Endodermal cell (in vitro differentiated cells): ENCODE results near the gene MRC2. TPM values are rescaled to one million over a fixed set of nuclear protein-coding genes. Genes with fewer than 3 reads are reported as not detected.

Experiments
- DNase-seq: peaks from one replicate; pipeline ENCODE4 v3.0.0-alpha.2; 2017
- H3K27ac ChIP-seq: 2 replicates; pipeline ENCODE4 v1.5.1; 2013; ENCODE audit warnings: mild to moderate bottlenecking, low read depth, low read length, moderate library complexity
- H3K27me3 ChIP-seq: 2 replicates; pipeline ENCODE4 v1.6.1; 2013; ENCODE audit warnings: mild to moderate bottlenecking, low read length, moderate library complexity; ENCODE audit not compliant: insufficient read depth, control insufficient read depth, poor library complexity, severe bottlenecking
- H3K36me3 ChIP-seq: 2 replicates; pipeline ENCODE4 v1.7.0; 2013; ENCODE audit warnings: mild to moderate bottlenecking, low read length, moderate library complexity; ENCODE audit not compliant: control insufficient read depth, insufficient read depth
- H3K4me1 ChIP-seq: one replicate; pipeline ENCODE4 v1.7.0; 2013; ENCODE audit warnings: low read length; ENCODE audit not compliant: control insufficient read depth, insufficient read depth
- H3K4me3 ChIP-seq: 2 replicates; pipeline ENCODE4 v1.5.1; 2013; ENCODE audit warnings: mild to moderate bottlenecking, low read length, moderate library complexity
- H3K9ac ChIP-seq: 2 replicates; pipeline ENCODE4 v1.6.1; 2013; ENCODE audit warnings: mild to moderate bottlenecking, low read length, moderate library complexity; ENCODE audit not compliant: poor library complexity, severe bottlenecking; ENCODE audit errors: extremely low read depth
- H3K9me3 ChIP-seq: 2 replicates; pipeline ENCODE4 v1.6.1; 2013; ENCODE audit warnings: mild to moderate bottlenecking, low read length, moderate library complexity; ENCODE audit not compliant: control insufficient read depth
- H3K27ac Mint-ChIP-seq: 2 replicates; pipeline ENCODE4 v1.8.0; 2020; ENCODE audit warnings: mixed read lengths
- H3K27me3 Mint-ChIP-seq: 2 replicates; pipeline ENCODE4 v1.8.0; 2021; ENCODE audit warnings: mild to moderate bottlenecking, mixed read lengths; ENCODE audit not compliant: insufficient read depth
- H3K36me3 Mint-ChIP-seq: 2 replicates; pipeline ENCODE4 v1.8.0; 2020; ENCODE audit warnings: low read depth, mixed read lengths
- H3K4me1 Mint-ChIP-seq: 2 replicates; pipeline ENCODE4 v1.8.0; 2020; ENCODE audit warnings: mixed read lengths
- H3K4me3 Mint-ChIP-seq: 2 replicates; pipeline ENCODE4 v1.8.0; 2020; ENCODE audit warnings: mild to moderate bottlenecking, moderate library complexity, mixed read lengths
- H3K9me3 Mint-ChIP-seq: 2 replicates; pipeline ENCODE4 v1.8.0; 2020; ENCODE audit warnings: mild to moderate bottlenecking, mixed read lengths
- WGBS, 2 experiments: methylation state at CpG; one replicate each; pipeline versions ENCODE4 v1.1.5 to v1.1.7; 2013; ENCODE audit warnings: missing lambda C conversion rate in 2 of 2, mixed read lengths in 1 of 2; ENCODE audit not compliant: insufficient coverage in 1 of 2, insufficient read length in 1 of 2; 5-methylcytosine and 5-hydroxymethylcytosine counted together
- long read RNA-seq, 4 experiments: library from polyadenylated mRNA in 2 of 4; library from RNA in 1 of 4; library from capped mRNA in 1 of 4; stranded (forward) in 3 of 4; unstranded in 1 of 4; transcript quantifications; one replicate each; pipeline ENCODE4 v2.0.0, GENCODE V29; 2020 to 2021; ENCODE audit warnings: inconsistent platforms in 1 of 4
- polyA plus RNA-seq, 2 experiments: library from polyadenylated mRNA; stranded (reverse); fragments of 50-300 nt; gene quantifications; one replicate each; pipeline ENCODE4 v1.2.3, GENCODE V29; 2013
- total RNA-seq, 2 donors: library from RNA; stranded (reverse); fragmentation: NEBNext Ultra II Directional in 1 of 2; extraction: Animal tissue kit (Norgen Biotek cat#: 25700) in 1 of 2; gene quantifications; 2 replicates in 1 of 2; 3 replicates in 1 of 2; pipeline ENCODE4 v1.2.1, GENCODE V29; 2021
- TF ChIP-seq, protein P1 (sequence below): fragments of 200-600 bp; sonication (generic); conservative IDR thresholded peaks from 2 replicates; pipeline ENCODE4 v1.5.0; 2021; ENCODE audit warnings: antibody characterized with exemption, mild to moderate bottlenecking

Gene MRC2, protein sequence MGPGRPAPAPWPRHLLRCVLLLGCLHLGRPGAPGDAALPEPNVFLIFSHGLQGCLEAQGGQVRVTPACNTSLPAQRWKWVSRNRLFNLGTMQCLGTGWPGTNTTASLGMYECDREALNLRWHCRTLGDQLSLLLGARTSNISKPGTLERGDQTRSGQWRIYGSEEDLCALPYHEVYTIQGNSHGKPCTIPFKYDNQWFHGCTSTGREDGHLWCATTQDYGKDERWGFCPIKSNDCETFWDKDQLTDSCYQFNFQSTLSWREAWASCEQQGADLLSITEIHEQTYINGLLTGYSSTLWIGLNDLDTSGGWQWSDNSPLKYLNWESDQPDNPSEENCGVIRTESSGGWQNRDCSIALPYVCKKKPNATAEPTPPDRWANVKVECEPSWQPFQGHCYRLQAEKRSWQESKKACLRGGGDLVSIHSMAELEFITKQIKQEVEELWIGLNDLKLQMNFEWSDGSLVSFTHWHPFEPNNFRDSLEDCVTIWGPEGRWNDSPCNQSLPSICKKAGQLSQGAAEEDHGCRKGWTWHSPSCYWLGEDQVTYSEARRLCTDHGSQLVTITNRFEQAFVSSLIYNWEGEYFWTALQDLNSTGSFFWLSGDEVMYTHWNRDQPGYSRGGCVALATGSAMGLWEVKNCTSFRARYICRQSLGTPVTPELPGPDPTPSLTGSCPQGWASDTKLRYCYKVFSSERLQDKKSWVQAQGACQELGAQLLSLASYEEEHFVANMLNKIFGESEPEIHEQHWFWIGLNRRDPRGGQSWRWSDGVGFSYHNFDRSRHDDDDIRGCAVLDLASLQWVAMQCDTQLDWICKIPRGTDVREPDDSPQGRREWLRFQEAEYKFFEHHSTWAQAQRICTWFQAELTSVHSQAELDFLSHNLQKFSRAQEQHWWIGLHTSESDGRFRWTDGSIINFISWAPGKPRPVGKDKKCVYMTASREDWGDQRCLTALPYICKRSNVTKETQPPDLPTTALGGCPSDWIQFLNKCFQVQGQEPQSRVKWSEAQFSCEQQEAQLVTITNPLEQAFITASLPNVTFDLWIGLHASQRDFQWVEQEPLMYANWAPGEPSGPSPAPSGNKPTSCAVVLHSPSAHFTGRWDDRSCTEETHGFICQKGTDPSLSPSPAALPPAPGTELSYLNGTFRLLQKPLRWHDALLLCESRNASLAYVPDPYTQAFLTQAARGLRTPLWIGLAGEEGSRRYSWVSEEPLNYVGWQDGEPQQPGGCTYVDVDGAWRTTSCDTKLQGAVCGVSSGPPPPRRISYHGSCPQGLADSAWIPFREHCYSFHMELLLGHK (N-terminal part only)
- 100 to 1,000 TPM; 103 to 165 TPM for total RNA-seq
- polyA plus RNA-seq (2013, experiment 1 of 2) = 133 TPM
- 140 TPM for polyA plus RNA-seq (2013, experiment 2 of 2)
- long read RNA-seq, experiment 1, partial matches to known transcripts = 32 of 39 reads
- long read RNA-seq, experiment 1, other reads (novel, unspliced or antisense) = 6 of 39 reads
- long read RNA-seq, experiment 2, full-length matches to known transcripts = 55 of 174 reads
- long read RNA-seq, experiment 2, partial matches to known transcripts = 71 of 174 reads
- long read RNA-seq, experiment 2, other reads (novel, unspliced or antisense) = 48 of 174 reads
- long read RNA-seq, experiment 3, full-length matches to known transcripts = 51 of 104 reads
- long read RNA-seq, experiment 3, partial matches to known transcripts = 39 of 104 reads
- long read RNA-seq, experiment 3, other reads (novel, unspliced or antisense) = 14 of 104 reads
- long read RNA-seq, experiment 4, partial matches to known transcripts = 1 of 2 reads
- long read RNA-seq, experiment 4, other reads (novel, unspliced or antisense) = 1 of 2 reads

DNA sequence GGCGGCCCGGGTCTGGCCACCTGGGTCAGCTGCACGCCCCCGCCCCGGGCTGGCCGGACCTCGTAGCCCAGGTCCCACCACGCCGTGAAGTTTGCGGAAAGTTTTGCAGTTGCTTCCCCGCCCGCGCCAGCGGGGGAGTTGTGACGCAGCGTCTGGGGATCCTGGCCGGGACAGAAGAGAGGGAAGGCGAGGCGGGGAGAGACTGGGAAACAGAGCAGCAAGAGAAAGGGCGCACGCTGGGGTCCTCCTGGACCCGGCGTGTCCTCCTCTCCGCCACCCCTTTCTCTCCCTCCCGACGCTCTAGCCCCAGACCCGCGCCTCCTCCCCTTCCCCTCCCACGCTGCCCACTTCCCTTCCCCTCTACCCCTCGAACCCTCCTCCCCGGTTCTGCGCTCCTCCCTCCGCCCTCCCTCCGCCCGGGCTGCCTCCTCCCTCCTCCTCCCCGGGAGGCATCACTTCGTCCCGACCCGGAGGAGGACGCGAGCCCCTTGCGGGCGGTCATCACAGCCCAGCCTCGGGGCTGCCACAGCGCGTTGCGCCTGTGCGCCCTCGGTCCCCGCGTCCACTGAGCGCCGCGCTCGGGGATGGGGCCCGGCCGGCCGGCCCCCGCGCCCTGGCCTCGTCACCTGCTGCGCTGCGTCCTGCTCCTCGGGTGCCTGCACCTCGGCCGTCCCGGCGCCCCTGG lies at the start of gene MRC2:
Gene MRC2 (plus strand): TSS at position 452 of the 685 bp plus-strand sequence. CDS start 133 bp downstream, at position 585.
- Mint-ChIP-seq H3K4me3 (peak within 1 kb of the TSS; percentile 86), H3K36me3 (peaks cover 23% of the 10 kb centered on the region), H3K9me3 (no peaks in the 10 kb centered on the region), H3K4me1 (peaks cover 37% of the 10 kb centered on the region), H3K27me3 (peaks cover 2% of the 10 kb centered on the region), H3K27ac (peak within 1 kb of the TSS; percentile 94)
- H3K4me3 ChIP-seq = peak within 1 kb of the TSS; percentile 95
- peaks cover 24% of the 10 kb centered on the region for H3K36me3 ChIP-seq
- H3K9ac ChIP-seq = peak within 1 kb of the TSS; percentile 72
- H3K27me3 ChIP-seq = no peaks in the 10 kb centered on the region
- TF ChIP-seq, protein P1, sequence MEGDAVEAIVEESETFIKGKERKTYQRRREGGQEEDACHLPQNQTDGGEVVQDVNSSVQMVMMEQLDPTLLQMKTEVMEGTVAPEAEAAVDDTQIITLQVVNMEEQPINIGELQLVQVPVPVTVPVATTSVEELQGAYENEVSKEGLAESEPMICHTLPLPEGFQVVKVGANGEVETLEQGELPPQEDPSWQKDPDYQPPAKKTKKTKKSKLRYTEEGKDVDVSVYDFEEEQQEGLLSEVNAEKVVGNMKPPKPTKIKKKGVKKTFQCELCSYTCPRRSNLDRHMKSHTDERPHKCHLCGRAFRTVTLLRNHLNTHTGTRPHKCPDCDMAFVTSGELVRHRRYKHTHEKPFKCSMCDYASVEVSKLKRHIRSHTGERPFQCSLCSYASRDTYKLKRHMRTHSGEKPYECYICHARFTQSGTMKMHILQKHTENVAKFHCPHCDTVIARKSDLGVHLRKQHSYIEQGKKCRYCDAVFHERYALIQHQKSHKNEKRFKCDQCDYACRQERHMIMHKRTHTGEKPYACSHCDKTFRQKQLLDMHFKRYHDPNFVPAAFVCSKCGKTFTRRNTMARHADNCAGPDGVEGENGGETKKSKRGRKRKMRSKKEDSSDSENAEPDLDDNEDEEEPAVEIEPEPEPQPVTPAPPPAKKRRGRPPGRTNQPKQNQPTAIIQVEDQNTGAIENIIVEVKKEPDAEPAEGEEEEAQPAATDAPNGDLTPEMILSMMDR = peak; percentile 42
- 0 to 1% methylated on average over 24 to 67 of the region's 68 CpGs for WGBS, 2 experiments
- peak within 1 kb of the TSS; percentile 92 for H3K27ac ChIP-seq
- peaks cover 23% of the 10 kb centered on the region for H3K4me1 ChIP-seq
- H3K9me3 ChIP-seq = peaks cover 5% of the 10 kb centered on the region
- DNase-seq = peak; percentile 96

DNA sequence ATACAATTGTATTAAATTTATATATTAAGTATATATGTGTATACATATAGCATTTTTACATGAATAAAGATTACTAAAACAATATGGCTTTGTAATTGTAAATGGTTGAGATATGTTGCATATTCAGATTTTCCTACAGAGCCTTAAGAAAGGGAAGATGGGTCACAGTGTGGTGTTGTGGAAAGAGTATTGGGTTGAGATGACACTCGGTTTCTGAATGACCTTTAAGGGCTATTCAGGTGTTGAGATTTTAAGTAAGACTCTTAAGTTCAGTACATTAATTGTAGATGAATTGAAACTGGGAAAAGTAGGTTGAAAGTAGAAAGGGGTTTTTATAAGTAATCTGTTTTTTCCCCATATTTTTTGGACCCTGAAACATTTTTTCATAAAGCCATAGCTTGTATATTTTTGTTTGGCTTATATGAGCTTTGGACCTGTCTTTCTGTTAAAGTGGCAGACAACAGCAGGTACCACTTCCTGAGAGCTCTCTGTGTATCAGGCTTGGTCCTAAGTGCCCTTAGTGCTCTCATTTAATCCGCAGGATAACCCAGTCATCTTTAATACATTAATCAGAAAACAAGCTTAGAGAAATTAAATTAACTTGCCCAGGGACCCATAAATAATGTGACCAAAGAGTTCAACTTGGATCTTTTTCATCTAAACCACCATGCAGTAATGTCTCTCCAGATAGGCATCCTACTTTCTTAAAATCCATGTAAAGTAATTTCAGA lies 48.5 kb upstream of the MRC2 start:
- WGBS, 2 experiments = 88 to 100% methylated on average over 2 of the region's 2 CpGs
- H3K27me3 ChIP-seq = no peaks in the 10 kb centered on the region
- no peaks in the 10 kb centered on the region for H3K9me3 ChIP-seq
- TF ChIP-seq, protein P1 = no peak
- no peaks in the 10 kb centered on the region for H3K4me1 ChIP-seq
- Mint-ChIP-seq H3K9me3 (peaks cover 2% of the 10 kb centered on the region), H3K27ac (peak overlapping the region; percentile 55), H3K4me3 (no peak overlapping the region), H3K4me1 (no peaks in the 10 kb centered on the region), H3K27me3 (no peaks in the 10 kb centered on the region), H3K36me3 (peaks cover 77% of the 10 kb centered on the region)
- H3K27ac ChIP-seq = no peak overlapping the region
- H3K4me3 ChIP-seq = no peak overlapping the region
- DNase-seq = no peak
- no peak overlapping the region for H3K9ac ChIP-seq
- H3K36me3 ChIP-seq = peaks cover 94% of the 10 kb centered on the region
